HG03354 (cell line): Measurements from ENCODE around the gene UGT1A8.
"Not testable (repeated sequence)": the region's sequence is repeated elsewhere in the genome, so short reads cannot be mapped to it uniquely, and the experiment has no call there.

ENCODE experiments used
- ATAC-seq: cut with Tn5 transposase; IDR thresholded peaks from one replicate; pipeline ENCODE4 v1.9.1; 2021; ENCODE audit warnings: mild to moderate bottlenecking; ENCODE audit not compliant: unreplicated experiment, poor library complexity, severe bottlenecking

Gene UGT1A8

GRCh38 chr2:233617476-233617875, at the start of gene UGT1A8:
TSS of gene UGT1A8 (plus strand) at chr2:233617633. CDS start at chr2:233617708, 75 bp downstream.
- not testable (repeated sequence) for ATAC-seq

GRCh38 chr2:233571001-233571400, 46.4 kb upstream of the UGT1A8 start:
- ATAC-seq = no peak

- ATAC-seq = no peak
These were observed 46.0 kb upstream of the UGT1A8 start for GRCh38 chr2:233571462-233571861.

GRCh38 chr2:233572468-233572867, 45.0 kb upstream of the UGT1A8 start:
- no peak for ATAC-seq

- not testable (repeated sequence) for ATAC-seq
These were observed 40.1 kb upstream of the UGT1A8 start for GRCh38 chr2:233577341-233577740.

GRCh38 chr2:233583217-233583965, 34.0 kb upstream of the UGT1A8 start:
- ATAC-seq = not testable (repeated sequence)

GRCh38 chr2:233584210-233584609, 33.2 kb upstream of the UGT1A8 start:
- ATAC-seq = no peak

- no peak for ATAC-seq
These were observed 29.0 kb upstream of the UGT1A8 start for GRCh38 chr2:233588400-233588799.

- not testable (repeated sequence) for ATAC-seq
These were observed 24.7 kb upstream of the UGT1A8 start for GRCh38 chr2:233592706-233593105.

- no peak for ATAC-seq
These were observed 24.2 kb upstream of the UGT1A8 start for GRCh38 chr2:233593201-233593600.

GRCh38 chr2:233597522-233597921, 19.9 kb upstream of the UGT1A8 start:
- no peak for ATAC-seq

- ATAC-seq = no peak
These were observed 18.5 kb upstream of the UGT1A8 start for GRCh38 chr2:233598952-233599351.

GRCh38 chr2:233600386-233600785, 17.0 kb upstream of the UGT1A8 start:
- no peak for ATAC-seq

GRCh38 chr2:233602076-233602475, 15.4 kb upstream of the UGT1A8 start:
- ATAC-seq = no peak

- ATAC-seq = no peak
These were observed 13.9 kb upstream of the UGT1A8 start for GRCh38 chr2:233603520-233603919.

- ATAC-seq = no peak
These were observed 12.6 kb upstream of the UGT1A8 start for GRCh38 chr2:233604826-233605225.

- no peak for ATAC-seq
These were observed 11.8 kb upstream of the UGT1A8 start for GRCh38 chr2:233605680-233606079.

GRCh38 chr2:233611284-233611683, 6.1 kb upstream of the UGT1A8 start:
- no peak for ATAC-seq

- no peak for ATAC-seq
These were observed 2.8 kb downstream of the UGT1A8 start for GRCh38 chr2:233620204-233620603.

GRCh38 chr2:233621863-233622262, 4.4 kb downstream of the UGT1A8 start:
- ATAC-seq = not testable (repeated sequence)

- ATAC-seq = no peak
These were observed 10.0 kb downstream of the UGT1A8 start for GRCh38 chr2:233627331-233628025.
